ENCODE results near the gene MLLT10.

MLLT10 gene

GRCh38 chr10:21570761-21571521, 36.9 kb downstream of the MLLT10 start:
- no peak for TF ChIP-seq TAF1 (IDR thresholded peaks at IDR 0.05; ENCODE audit: borderline replicate concordance, insufficient read depth, low read length)
- TF ChIP-seq POLR2AphosphoS5 (IDR thresholded peaks at IDR 0.05; ENCODE audit: low read depth, low read length): no peak
- no peak for TF ChIP-seq FOXP2 (optimal IDR thresholded peaks at IDR 0.05; ENCODE audit: borderline replicate concordance, extremely low read depth, extremely low read length, insufficient read depth)
- TF ChIP-seq REST (IDR thresholded peaks at IDR 0.05; ENCODE audit: insufficient read depth in 1 of 2, low read depth in 2 of 2, low read length in 2 of 2): no peak
- no peak for TF ChIP-seq SIN3A (IDR thresholded peaks at IDR 0.05; ENCODE audit: borderline replicate concordance, insufficient read depth, low read length)

- TF ChIP-seq SIN3A (IDR thresholded peaks at IDR 0.05; ENCODE audit: borderline replicate concordance, insufficient read depth, low read length): no peak
These were observed 38.5 kb downstream of the MLLT10 start for GRCh38 chr10:21572578-21572977.

- TF ChIP-seq TAF1 (IDR thresholded peaks at IDR 0.05; ENCODE audit: borderline replicate concordance, insufficient read depth, low read length) (no peak), FOXP2 (optimal IDR thresholded peaks at IDR 0.05; ENCODE audit: borderline replicate concordance, extremely low read depth, extremely low read length, insufficient read depth) (no peak), SIN3A (IDR thresholded peaks at IDR 0.05; ENCODE audit: borderline replicate concordance, insufficient read depth, low read length) (no peak), REST (IDR thresholded peaks at IDR 0.05; ENCODE audit: insufficient read depth in 1 of 2, low read depth in 2 of 2, low read length in 2 of 2) (no peak), POLR2AphosphoS5 (IDR thresholded peaks at IDR 0.05; ENCODE audit: low read depth, low read length) (no peak)
These were observed 45.3 kb downstream of the MLLT10 start for GRCh38 chr10:21579291-21579690.

GRCh38 chr10:21584834-21585530, 51.0 kb downstream of the MLLT10 start:
- TF ChIP-seq TAF1 (IDR thresholded peaks at IDR 0.05; ENCODE audit: borderline replicate concordance, insufficient read depth, low read length): no peak
- TF ChIP-seq FOXP2 (optimal IDR thresholded peaks at IDR 0.05; ENCODE audit: borderline replicate concordance, extremely low read depth, extremely low read length, insufficient read depth): no peak
- TF ChIP-seq REST (IDR thresholded peaks at IDR 0.05; ENCODE audit: insufficient read depth in 1 of 2, low read depth in 2 of 2, low read length in 2 of 2): no peak
- no peak for TF ChIP-seq SIN3A (IDR thresholded peaks at IDR 0.05; ENCODE audit: borderline replicate concordance, insufficient read depth, low read length)
- TF ChIP-seq POLR2AphosphoS5 (IDR thresholded peaks at IDR 0.05; ENCODE audit: low read depth, low read length): no peak

GRCh38 chr10:21587391-21587790, 53.4 kb downstream of the MLLT10 start:
- no peak for TF ChIP-seq FOXP2 (optimal IDR thresholded peaks at IDR 0.05; ENCODE audit: borderline replicate concordance, extremely low read depth, extremely low read length, insufficient read depth)
- TF ChIP-seq SIN3A (IDR thresholded peaks at IDR 0.05; ENCODE audit: borderline replicate concordance, insufficient read depth, low read length): no peak

- TF ChIP-seq SIN3A (IDR thresholded peaks at IDR 0.05; ENCODE audit: borderline replicate concordance, insufficient read depth, low read length) (no peak), TAF1 (IDR thresholded peaks at IDR 0.05; ENCODE audit: borderline replicate concordance, insufficient read depth, low read length) (no peak), REST (IDR thresholded peaks at IDR 0.05; ENCODE audit: insufficient read depth in 1 of 2, low read depth in 2 of 2, low read length in 2 of 2) (no peak), POLR2AphosphoS5 (IDR thresholded peaks at IDR 0.05; ENCODE audit: low read depth, low read length) (no peak), FOXP2 (optimal IDR thresholded peaks at IDR 0.05; ENCODE audit: borderline replicate concordance, extremely low read depth, extremely low read length, insufficient read depth) (no peak)
These were observed 60.0 kb downstream of the MLLT10 start for GRCh38 chr10:21593986-21594385.
